ENCODE results near the gene SOBP. TPM values are rescaled to one million over a fixed set of nuclear protein-coding genes. Genes with fewer than 3 reads are reported as not detected.

SOBP gene
- total RNA-seq, 6 donors from 2014 or later: 4.4 to 25.1 (median 12.4) TPM

- ATAC-seq (ENCODE audit: low FRiP score in 2 of 2) (no peak), DNase-seq (no peak)
- Histone ChIP-seq H3K27me3 (no peaks in the 10 kb centered on the region), H3K4me3 (no peak overlapping the region), H3K4me1 (peaks cover 0 to 14% (median 3%) of the 10 kb centered on the region in 4 donors), H3K9me3 (no peaks in the 10 kb centered on the region), H3K36me3 (no peaks in the 10 kb centered on the region), H3K27ac (no peak overlapping the region)
- 92 to 93% methylated on average over 6 of the region's 6 CpGs for WGBS, 2 donors
- no peak for TF ChIP-seq CTCF (IDR thresholded peaks at IDR 0.05)
- no peak for TF ChIP-seq EP300 (IDR thresholded peaks at IDR 0.05)
- TF ChIP-seq POLR2A (IDR thresholded peaks at IDR 0.05): no peak
- TF ChIP-seq POLR2AphosphoS5 (IDR thresholded peaks at IDR 0.05): no peak
These were observed 52.3 kb downstream of the SOBP start for GRCh38 chr6:107542192-107542668.

GRCh38 chr6:107543088-107543487, 53.2 kb downstream of the SOBP start:
- Histone ChIP-seq H3K27me3 (no peaks in the 10 kb centered on the region), H3K4me1 (peaks cover 0 to 14% (median 3%) of the 10 kb centered on the region in 4 donors), H3K36me3 (no peaks in the 10 kb centered on the region), H3K9me3 (no peaks in the 10 kb centered on the region), H3K4me3 (no peak overlapping the region), H3K27ac (no peak overlapping the region)
- DNase-seq: no peak
- ATAC-seq (ENCODE audit: low FRiP score in 2 of 2): no peak
- TF ChIP-seq POLR2AphosphoS5 (IDR thresholded peaks at IDR 0.05): no peak
- no peak for TF ChIP-seq POLR2A (IDR thresholded peaks at IDR 0.05)
- TF ChIP-seq CTCF (IDR thresholded peaks at IDR 0.05): no peak
- no peak for TF ChIP-seq EP300 (IDR thresholded peaks at IDR 0.05)
- WGBS, 2 donors: 84 to 86% methylated on average over 2 of the region's 2 CpGs

GRCh38 chr6:107543567-107543966, 53.6 kb downstream of the SOBP start:
- WGBS, 2 donors: 89 to 95% methylated on average over 2 of the region's 2 CpGs
- H3K9me3 ChIP-seq: no peaks in the 10 kb centered on the region
- no peak overlapping the region for H3K27ac ChIP-seq
- no peak overlapping the region for H3K4me3 ChIP-seq
- no peaks in the 10 kb centered on the region for H3K36me3 ChIP-seq
- no peak for DNase-seq
- no peaks in the 10 kb centered on the region for H3K27me3 ChIP-seq
- no peak for TF ChIP-seq EP300 (IDR thresholded peaks at IDR 0.05)
- TF ChIP-seq POLR2A (IDR thresholded peaks at IDR 0.05): no peak
- ATAC-seq (ENCODE audit: low FRiP score in 2 of 2): no peak
- peaks cover 0 to 14% (median 3%) of the 10 kb centered on the region in 4 donors for H3K4me1 ChIP-seq

GRCh38 chr6:107545763-107546162, 55.8 kb downstream of the SOBP start:
- 85 to 90% methylated on average over 4 of the region's 4 CpGs for WGBS, 2 donors

GRCh38 chr6:107546691-107547450, 57.0 kb downstream of the SOBP start:
- WGBS, 2 donors: 84 to 85% methylated on average over 6 of the region's 6 CpGs
- H3K9me3 ChIP-seq: no peaks in the 10 kb centered on the region
- TF ChIP-seq EP300 (IDR thresholded peaks at IDR 0.05) (no peak), CTCF (IDR thresholded peaks at IDR 0.05) (no peak), POLR2AphosphoS5 (IDR thresholded peaks at IDR 0.05) (no peak), POLR2A (IDR thresholded peaks at IDR 0.05) (no peak)
- no peaks in the 10 kb centered on the region for H3K4me1 ChIP-seq
- DNase-seq (no peak), ATAC-seq (ENCODE audit: low FRiP score in 2 of 2) (no peak)
- no peak overlapping the region for H3K27ac ChIP-seq
- no peaks in the 10 kb centered on the region for H3K27me3 ChIP-seq
- no peaks in the 10 kb centered on the region for H3K36me3 ChIP-seq
- H3K4me3 ChIP-seq: no peak overlapping the region

More at GRCh38 chr6:107545763-107546162, 55.8 kb downstream of the SOBP start:
- no peaks in the 10 kb centered on the region for H3K36me3 ChIP-seq
- no peak for TF ChIP-seq POLR2AphosphoS5 (IDR thresholded peaks at IDR 0.05)
- TF ChIP-seq EP300 (IDR thresholded peaks at IDR 0.05): no peak
- TF ChIP-seq POLR2A (IDR thresholded peaks at IDR 0.05): no peak
- TF ChIP-seq CTCF (IDR thresholded peaks at IDR 0.05): no peak
- H3K9me3 ChIP-seq: no peaks in the 10 kb centered on the region
- ATAC-seq (ENCODE audit: low FRiP score in 2 of 2) (no peak), DNase-seq (no peak)
- H3K27ac ChIP-seq: no peak overlapping the region
- H3K4me1 ChIP-seq: no peaks in the 10 kb centered on the region
- no peaks in the 10 kb centered on the region for H3K27me3 ChIP-seq
- H3K4me3 ChIP-seq: no peak overlapping the region

Data from upper lobe of left lung (tissue), 6 donors.